Breast epithelium (tissue), 3 donors: Measurements from ENCODE around the gene GRPEL2.

ENCODE experiments used
- CTCF ChIP-seq, 3 donors: fragments of 450-650 bp; IDR thresholded peaks; one replicate each; pipeline ENCODE4 v1.5.1; 2016 to 2017; ENCODE audit warnings: antibody characterized with exemption in 3 of 3, mild to moderate bottlenecking in 3 of 3, moderate library complexity in 3 of 3
- POLR2A ChIP-seq: fragments of 450-650 bp; IDR thresholded peaks from one replicate; pipeline ENCODE4 v1.6.1; 2016; ENCODE audit warnings: antibody characterized with exemption, mild to moderate bottlenecking, moderate library complexity
- POLR2AphosphoS5 ChIP-seq, 3 donors: sonication (generic); formaldehyde crosslinking; IDR thresholded peaks; one replicate each; pipeline ENCODE4 v1.6.1; 2017; ENCODE audit warnings: antibody characterized with exemption in 3 of 3

DNA sequence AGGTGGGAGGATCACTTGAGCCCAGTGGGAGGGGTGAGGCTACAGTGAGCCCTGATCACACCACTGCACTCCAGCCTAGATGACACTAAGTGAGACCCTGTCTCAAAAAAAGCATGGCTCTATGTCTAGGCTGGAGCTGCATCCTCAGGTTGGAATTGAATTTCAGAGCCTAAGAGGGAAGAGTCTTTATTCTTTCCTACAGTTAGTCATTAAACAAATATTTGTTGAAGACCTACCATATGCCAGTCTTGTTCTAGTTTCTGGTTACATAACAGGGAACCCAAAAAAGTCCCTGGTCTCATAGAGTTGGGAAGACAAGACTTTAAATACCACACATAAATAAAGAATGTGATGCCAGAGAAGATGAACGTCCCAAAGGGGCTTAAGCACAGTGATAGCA, 6.9 kb upstream of the GRPEL2 start:
- no peak for TF ChIP-seq CTCF (IDR thresholded peaks at IDR 0.05)
- no peak for TF ChIP-seq POLR2A
- TF ChIP-seq POLR2AphosphoS5 (IDR thresholded peaks at IDR 0.05): no peak
